Activated T-cell treated with anti-CD3 and anti-CD28 coated beads for 1 hour (primary cell): ENCODE results near the gene ALKBH6.
A peak's percentile ranks its signal among the peaks of the same experiment; 100 is the strongest.
"Not testable (repeated sequence)": the region's sequence is repeated elsewhere in the genome, so short reads cannot be mapped to it uniquely, and the experiment has no call there.

Experiments used
- DNase-seq: peaks from one replicate; pipeline ENCODE4 v3.0.0-alpha.2; 2020; ENCODE audit warnings: low read depth

ALKBH6 gene

DNA sequence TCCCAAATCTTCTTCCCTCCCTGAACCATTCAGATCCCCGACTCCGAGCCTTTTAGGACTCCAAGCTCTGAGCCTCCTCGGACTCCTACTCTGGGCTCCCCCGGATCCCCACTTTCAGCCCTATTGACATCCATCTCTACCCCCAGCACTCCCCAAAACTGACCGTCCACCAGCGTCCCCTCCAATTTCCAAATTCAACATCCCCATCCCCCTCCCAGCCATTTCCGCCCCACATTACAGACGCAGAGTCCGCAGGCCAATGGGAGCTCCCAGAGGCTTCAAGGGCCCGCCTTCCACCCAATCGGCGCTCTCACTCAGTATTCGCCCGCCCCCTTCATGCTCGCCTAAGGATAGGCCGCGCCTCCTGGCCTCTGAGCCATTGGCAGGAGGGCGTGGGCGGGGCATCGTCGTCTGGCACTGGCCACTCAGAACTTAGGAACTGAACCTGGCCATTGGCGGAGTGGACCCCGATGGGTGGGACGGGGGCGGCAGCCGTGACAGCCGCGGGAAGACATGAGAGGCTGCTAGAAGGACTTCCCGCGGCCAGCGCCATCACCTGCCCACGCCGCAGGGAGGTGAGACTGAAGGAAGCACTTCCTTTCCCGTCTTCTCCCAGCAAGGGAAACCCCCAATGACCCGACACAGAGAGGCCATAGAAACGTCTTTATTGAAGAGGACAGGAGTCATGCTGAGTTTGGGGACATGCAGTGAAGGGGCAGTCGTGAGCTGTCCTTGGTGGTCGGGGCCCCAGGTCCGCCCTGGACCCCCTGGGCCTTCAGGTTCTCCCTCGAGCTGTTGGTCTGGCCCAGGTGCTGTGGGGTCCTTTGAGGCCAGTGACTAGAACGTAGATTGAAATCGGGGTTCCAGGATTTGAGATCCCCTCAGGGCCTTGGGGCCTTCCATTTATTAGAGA lies at the start of gene ALKBH6:
ALKBH6 (minus strand) TSS at position 202 of the 913 bp plus-strand sequence. CDS start 816 bp downstream, outside the sequence.
- DNase-seq: peak; percentile 98

DNA sequence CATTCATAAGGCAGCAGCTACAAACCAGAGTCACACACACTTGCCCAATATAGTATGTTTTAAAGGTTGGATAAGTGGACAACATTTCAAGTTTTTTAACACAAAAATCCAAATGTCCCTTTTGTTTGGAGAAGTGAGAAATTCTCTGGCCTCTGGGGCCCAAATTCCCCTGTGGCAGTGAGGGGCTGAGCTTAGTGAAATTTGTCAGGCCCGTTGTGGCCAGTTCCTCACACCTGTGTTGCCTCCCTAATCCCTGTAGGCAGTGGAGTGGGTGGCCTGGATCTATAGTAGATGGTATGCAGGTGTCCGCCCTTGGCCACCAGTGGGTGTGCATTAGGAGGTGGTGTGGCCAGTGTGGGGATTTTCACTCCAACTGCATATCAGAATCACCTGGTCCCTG lies 47.4 kb upstream of the ALKBH6 start:
- DNase-seq: no peak

DNA sequence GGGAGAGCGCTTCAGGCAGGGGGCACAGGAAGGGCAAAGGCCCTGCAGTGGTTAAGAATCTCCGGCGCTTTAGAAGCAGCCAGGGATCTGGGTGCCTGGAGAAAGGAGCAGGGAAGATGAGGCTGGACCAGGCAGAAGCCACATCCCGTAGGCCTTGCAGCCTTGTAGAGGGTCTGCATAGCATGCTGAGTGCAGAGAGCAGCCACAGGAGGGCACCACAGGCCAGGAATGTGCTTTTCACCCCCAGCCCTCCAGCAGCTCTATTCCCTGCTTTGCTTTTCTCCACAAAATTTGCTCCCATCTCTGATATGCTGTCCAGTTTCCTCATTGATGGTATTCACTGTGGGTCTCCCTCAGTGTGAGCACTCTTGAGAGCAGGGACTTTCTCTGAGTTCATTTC lies 46.4 kb upstream of the ALKBH6 start:
- DNase-seq: no peak

DNA sequence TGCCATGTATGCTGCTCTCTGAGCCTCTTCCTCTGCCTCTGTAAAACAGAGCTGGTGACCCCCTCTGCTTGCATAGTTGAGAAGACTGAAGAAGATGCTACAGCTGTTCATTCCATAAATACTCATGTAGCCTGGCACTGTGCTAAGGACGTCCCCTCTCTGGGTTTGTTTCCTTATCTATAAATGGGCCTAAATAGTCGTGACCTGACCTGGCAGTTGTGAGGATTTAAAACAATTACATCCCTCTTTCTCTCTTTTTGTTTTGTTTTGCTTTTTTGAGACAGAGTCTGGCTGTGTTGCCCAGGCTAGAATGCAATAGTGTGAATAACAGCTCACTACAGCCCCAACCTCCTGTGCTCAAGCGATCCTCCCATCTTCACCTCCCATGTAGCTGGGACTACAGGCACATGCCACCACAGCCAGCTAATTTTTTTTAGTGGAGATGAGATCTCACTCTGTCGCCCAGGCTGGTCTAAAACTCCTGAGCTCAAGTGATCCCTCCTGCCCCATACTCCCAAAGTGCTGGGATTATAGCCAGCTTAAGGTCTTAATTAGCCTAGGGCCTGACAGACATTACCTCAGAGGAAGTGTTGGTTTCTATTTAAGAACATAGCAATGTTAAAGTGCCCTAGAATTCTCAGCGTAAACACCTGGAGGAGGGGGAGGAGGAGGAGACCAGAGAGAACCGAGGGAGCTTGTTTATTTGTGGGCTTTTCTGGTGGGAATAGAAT lies 45.3 kb upstream of the ALKBH6 start:
- no peak for DNase-seq

DNA sequence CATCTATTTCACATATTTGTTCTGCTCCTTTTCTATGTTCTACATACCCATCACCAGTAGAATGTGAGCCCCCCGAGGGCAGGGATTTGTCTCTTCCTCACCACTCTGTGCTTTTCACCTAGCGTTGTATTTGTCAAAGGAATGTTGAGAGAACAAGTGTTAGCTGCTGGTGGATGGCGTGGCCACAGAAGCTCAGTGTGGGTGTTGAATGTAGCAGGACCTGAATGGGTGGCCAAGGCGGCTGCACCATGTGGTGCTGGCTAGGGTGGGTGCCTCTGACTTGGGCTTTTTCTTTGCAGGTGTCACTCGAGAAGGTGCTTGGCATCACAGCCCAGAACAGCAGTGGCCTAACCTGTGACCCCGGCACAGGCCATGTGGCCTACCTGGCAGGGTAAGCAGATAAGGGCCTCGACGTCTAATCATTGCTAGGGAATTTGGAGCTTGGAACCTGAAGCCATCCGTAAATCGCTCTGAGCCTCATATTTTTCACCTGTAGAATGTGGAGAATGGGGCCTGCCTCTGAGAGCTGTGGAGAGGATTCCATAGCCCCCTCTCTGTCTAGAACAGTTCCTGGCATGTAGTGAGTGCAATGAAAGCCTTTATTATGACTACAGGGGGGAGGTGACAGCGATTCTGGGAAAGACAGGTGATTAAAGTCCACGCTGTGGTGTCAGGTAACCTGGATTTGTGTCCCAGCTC lies 44.6 kb upstream of the ALKBH6 start:
- DNase-seq: no peak

DNA sequence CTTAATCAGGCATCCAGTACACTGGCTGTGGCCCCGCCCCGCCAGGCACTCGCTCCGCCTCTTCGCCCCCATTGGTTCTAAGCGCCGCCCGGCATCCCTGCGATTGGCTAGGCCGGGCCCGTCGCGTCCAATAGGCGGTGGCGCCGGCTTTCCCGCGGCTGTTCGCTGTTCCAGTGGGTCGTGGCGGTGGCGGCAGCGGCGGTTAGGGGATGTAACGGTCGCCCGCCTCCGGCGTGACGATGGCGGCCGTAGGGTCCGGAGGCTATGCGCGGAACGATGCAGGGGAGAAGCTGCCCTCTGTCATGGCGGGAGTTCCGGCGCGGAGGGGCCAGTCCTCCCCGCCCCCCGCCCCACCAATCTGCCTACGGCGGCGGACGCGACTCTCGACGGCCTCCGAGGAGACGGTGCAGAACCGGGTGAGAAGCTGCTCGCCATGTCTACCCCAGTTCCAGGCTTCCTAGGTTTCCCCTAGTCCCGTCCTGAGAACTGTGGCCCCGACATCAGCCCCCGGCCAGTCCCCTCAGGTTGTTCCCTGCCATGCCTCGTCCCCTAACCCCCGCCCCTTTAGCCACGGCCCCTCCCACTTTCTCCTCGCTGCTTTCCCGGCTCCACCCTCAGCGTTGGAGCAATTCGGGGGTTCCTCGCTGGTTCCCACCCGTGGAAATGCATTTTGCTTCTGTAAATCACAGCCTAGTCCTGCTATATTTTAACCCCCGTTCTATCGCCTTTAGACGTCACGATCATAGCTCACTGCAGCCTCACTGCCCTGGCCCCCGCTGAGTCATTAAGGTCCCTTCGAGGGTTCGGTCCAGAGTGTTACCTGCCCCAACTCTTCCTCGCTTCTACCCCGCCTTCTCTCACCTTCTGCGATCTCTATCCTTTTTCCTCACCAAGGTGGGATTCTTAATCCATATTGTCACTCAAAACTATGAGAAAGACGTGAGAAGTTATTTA lies 41.0 kb upstream of the ALKBH6 start, which contains the start of gene WDR62:
WDR62 (plus strand) TSS at position 165 of the 954 bp plus-strand sequence; CDS start at position 240, 75 bp downstream.
- DNase-seq: peak; percentile 92

DNA sequence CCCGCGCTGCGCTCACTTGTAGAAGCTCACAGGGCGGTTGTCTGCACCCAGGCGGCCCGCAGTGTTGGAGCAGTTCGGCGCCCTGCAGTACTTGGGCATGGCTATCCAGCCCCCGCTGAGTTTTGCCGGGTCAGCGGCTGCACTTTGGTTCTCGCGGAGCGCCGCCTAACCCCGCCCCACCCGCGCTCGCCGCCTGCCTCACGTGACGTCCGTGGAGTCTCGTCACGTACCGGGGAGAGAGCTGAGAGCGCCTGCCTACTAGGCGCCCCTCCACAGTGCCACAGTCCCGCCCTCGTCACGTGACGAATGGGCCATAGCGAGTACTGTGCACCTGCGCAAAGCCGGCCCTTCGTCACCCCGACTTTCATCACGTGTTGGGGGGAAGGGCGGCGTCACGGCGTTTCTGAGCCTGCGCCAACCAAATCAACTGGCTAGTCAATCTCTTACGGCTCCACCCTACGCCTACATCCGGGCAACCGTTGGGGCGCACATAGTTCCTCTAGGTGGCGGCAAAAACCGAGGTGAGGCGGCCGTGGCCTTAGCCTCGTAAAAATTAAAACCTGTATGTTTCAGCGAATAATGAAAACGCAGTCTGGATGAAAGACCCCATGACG lies 40.2 kb upstream of the ALKBH6 start, which contains the start of gene THAP8:
THAP8 (minus strand) TSS at position 167 of the 614 bp plus-strand sequence; CDS start at position 99, 68 bp downstream.
- peak; percentile 99 for DNase-seq

DNA sequence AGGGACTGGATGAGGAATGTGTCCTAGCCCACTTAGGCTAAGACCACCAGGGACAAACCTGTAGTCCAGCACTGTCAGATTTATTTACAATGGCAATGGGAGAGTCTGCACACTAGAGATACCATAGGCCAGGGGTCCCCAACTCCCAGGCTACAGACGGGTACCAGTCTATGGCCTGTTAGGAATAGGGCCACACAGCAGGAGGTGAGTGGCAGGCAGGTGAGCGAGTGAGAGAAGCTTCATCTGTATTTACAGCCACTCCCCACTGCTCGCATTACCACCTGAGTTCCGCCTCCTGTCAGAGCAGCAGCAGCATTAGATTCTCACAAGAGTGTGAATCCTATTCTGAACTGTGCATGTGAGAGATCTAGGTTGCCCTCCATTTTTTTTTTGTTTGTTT lies 37.6 kb upstream of the ALKBH6 start:
- no peak for DNase-seq

DNA sequence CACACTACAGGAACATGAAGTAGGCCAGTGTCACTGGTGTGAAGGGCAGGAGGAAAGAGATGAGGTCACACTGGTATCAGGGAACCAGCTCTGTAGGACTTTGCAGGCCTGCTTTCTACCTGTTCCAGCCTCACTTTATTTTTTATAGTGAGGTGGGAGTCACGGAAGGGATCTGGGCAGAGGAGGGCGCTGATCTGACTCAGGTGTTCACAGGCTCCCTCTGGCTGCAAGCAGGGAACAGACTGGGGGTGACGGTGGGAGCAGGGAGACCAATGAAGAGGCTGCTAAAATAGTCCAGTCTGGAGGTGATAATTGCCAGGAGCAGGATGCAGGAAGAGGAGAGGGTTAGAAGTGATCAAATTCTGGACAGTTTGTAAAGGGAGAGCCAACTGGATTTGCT lies 37.2 kb upstream of the ALKBH6 start:
- no peak for DNase-seq

DNA sequence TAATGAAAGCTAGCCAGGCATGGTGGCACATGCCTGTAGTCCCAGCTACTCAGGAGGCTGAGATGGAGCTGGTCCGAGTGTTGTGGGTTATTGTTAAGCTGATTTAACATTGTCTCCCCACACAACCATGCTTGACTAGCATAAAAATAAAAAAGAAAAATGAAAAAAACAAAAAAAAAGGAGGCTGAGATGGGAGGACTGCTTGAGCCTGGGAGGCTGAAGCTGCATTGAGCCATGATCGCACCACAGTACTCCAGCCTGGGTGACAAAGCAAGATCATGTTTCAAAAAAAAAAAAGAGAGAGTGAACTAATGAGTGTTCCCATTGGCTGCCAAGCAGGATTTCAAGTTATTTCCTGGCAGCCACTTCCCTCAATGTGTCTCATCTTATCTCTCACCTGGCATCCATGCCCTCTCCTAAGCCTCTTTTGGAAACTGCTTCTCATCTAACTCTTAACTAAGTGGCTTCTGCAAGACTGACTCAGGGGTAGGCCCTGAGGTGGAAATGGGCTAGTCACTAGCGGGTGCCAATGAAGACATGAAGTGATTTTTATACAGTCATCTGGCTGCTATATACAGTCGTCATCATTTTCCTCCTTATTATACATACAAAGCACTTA lies 35.2 kb upstream of the ALKBH6 start:
- DNase-seq: no peak

DNA sequence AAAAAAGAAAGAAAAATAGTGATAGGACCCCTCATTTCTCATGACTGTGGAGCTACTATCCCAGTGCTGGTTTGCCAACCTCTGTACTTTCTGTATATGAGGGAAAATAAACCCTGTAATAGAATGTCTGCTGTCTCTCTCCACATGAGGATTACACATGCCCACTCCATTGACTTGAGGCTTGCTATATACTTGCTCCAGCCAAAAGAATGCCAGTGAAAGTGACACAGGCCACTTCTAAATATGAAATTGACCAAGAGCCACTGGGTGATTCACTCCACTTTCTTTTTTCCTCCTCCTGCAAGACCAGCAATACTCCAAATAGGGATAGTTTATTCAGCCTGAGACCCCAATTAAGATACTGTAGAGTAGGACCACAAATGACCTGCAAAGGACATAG lies 33.8 kb upstream of the ALKBH6 start:
- no peak for DNase-seq

DNA sequence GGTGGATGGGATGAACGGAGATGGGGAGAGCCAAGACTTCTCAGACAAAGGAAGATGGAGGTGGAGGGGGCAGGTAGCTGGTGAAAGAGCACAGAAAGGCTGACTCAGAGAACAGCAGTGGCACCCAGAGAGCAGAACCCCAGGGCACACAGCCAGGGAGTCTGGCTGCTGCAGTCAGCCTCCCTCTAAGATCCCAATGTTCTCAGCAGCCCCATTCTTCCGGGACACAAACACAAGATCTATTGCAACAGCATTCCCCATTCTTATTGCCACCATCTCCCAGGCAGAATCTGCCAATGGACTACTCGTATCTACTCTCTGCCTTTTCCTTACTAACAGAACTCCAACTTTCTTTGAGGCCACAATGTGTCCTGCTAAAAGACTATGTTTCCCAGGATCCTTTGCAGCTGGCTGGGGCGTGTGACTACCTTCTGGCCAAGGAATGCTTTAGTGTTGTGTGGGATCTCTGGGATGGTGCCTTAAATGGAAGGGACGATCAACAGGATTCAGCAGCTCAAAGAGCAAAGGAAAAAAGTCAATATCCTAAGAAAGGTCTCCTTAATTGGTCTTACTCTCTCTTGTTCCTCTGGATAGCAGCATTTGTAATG lies 32.5 kb upstream of the ALKBH6 start:
- DNase-seq: no peak

DNA sequence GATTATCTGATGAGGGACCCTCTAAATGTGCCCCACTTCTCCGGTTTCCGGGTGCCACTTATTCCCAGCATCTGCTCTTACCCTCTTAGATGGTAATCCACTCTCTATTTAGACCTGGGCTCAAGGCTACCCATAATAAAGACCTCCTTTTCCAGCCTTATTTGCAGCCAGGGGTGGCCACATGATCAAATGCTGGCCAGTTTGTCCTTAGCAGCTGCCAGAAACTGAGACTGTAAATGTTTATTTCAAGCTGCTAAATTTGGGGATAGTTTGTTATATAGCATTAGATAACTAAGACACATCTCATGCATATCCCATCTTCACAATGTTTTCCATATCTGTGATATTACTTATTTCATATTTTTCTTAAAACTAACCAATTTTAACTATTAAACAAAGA lies 29.9 kb upstream of the ALKBH6 start:
- no peak for DNase-seq

DNA sequence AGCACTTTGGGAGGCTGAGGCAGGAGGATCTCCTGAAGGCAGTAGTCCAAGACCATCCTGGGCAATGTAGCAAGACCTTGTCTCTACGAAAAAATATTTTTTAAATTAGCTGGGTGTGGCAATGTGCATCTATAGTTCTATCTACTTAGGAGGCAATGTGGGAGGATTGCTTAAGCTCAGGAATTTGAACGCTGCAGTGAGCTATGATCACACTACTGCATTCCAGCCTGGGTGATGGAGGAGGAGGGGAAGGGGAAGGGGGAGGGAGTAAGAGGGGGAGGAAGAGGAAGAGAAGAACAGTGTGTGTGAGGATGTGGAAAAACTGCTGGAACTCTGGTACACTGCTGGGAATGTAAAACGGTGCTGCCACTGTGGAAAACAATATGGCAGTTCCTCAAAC lies 27.8 kb upstream of the ALKBH6 start:
- DNase-seq: no peak

DNA sequence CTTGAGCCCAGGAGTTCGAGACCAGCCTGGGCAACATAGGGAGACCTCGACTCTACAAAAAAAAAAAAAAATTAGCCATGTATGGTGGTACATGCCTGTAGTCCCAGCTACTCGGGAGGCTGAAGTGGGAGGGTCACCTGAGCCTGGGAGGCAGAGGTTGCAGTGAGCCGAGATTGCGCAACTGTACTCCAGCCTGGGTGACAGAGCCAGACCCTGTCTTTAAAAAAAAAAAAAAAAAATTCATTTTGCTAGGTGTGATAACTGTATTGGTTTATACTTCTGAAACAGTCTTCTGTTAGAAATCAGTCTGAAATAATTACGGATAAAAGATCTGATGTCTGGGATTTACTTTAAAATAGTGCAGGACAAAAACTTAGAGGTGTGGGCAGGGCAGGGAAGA lies 27.1 kb upstream of the ALKBH6 start:
- not testable (repeated sequence) for DNase-seq

DNA sequence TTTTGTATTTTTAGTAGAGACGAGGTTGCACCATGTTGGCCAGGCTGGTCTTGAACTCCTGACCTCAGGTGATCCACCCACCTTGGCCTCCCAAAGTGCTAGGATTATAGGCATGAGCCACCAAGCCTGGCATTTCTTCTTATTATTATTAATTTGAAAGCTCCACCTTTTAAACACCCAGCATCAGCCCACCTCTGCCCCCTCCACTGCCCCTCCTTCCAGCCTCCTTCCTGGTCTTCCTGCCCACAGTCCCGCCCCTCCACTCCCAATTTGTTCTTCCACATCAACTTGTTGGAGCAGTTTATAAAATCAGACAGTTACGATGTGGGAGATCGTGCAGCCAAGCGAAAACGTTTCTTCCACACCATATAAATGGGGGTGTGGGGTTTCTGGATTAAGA lies 26.5 kb upstream of the ALKBH6 start:
- no peak for DNase-seq

DNA sequence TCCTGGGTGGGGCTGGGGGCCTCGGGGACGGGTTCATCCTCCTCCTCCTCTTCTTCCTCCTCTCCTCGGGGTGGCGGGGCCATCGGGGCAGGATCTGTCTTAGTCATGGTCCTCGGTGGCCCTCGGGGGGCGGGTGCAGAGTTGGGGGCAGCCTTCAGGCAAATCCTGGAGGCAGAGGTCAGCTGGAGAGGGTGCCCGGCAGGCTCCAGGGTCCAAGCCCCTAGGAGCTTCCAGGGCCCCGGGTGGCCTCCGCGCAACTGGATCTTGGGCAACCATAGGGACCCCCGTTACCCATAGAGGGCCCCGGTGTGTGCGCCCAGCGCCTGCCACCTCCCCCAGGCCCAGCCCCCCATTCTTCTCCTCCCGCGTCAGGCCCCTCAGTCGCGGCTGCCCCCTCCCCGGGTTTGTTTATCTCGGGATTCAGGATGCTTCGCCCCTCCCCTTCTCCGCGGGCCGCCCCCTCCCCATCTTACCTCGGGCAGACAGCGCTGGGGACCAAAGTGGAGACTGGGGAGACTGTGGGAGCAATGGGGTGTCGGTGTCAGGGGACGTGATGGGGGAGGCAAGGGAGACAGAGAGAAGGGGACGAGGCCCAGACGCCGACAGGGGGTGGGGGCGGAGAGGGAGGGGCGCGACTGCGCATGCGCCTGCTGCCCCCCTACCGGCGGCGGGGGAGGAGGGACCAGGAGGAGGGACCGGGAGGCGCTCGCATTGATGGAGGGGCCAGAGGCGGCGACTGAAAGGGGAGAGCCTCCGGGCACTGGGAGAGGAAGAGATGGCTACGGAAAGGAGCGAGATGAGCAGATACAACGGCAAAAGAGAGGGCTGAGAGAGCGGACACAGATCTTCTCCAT lies 18.5 kb upstream of the ALKBH6 start, which contains the start of gene CLIP3:
CLIP3 (minus strand) TSS at position 623 of the 854 bp plus-strand sequence; CDS start at position 107, 516 bp downstream.
- peak; percentile 38 for DNase-seq

DNA sequence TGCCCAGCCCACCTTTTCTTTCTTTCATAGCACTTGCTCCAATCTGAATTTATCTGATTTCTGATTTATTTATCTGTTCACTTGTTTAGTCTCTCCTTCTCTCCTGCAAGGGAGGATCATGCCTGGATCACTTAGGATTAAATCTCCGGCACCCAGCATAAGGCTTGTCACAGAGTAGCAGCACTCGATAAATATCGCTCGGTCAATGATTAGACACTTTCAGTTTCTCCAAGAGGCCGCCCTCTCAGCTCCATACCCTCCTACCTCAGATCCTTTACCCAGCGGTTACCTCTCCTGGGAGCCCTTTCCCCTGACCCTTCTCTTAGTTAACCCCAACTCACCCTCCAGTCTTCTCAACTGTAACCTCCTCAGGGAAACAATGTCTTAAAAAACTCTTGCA lies 17.3 kb upstream of the ALKBH6 start:
- no peak for DNase-seq
